PC-3 (cell line): ENCODE results near the gene PUM2. TPM values are rescaled to one million over a fixed set of nuclear protein-coding genes. Genes with fewer than 3 reads are reported as not detected.

ENCODE experiments used
- ATAC-seq: fragments of 200-7000 bp; cut with Tn5 transposase; 2 replicates; pipeline ENCODE4 v1.9.1; 2020; ENCODE audit warnings: mild to moderate bottlenecking, moderate library complexity
- BruUV-seq: library from RNA; stranded (reverse); fragments of 400-500 nt; replicated peaks from 2 replicates; lab custom pipeline; 2021; lab: Mats Ljungman, UMichigan
- CTCF ChIA-PET: fragments of 300-600 bp; sonication (Branson Sonifier 250); formaldehyde crosslinking; loops from one replicate; lab custom pipeline; 2022; ENCODE audit warnings: antibody characterized with exemption; lab: Charles Lee
- POLR2A ChIA-PET: fragments of 300-600 bp; sonication (Branson Sonifier 250); formaldehyde crosslinking; loops from one replicate; lab custom pipeline; 2022; ENCODE audit warnings: antibody characterized with exemption; ENCODE audit not compliant: unreplicated experiment; lab: Charles Lee
- DNase-seq: peaks from one replicate; pipeline ENCODE4 v3.0.0-alpha.2; 2015
- H2AFZ ChIP-seq: fragments of 300-600 bp; sonication (generic); 2 replicates; pipeline ENCODE4 v1.6.0; 2016; ENCODE audit warnings: antibody characterized with exemption, low read length
- H3F3A ChIP-seq: fragments of 300-600 bp; sonication (generic); one replicate; pipeline ENCODE4 v1.6.0; 2017; ENCODE audit warnings: antibody characterized with exemption, low read length, control low read depth, mild to moderate bottlenecking; ENCODE audit not compliant: unreplicated experiment
- H3K27ac ChIP-seq: fragments of 300-600 bp; sonication (generic); 2 replicates; pipeline ENCODE4 v1.5.1; 2016; ENCODE audit warnings: mild to moderate bottlenecking, low read length
- H3K27me3 ChIP-seq: fragments of 300-600 bp; sonication (generic); 2 replicates; pipeline ENCODE4 v1.6.1; 2016; ENCODE audit warnings: low read length, mixed read lengths
- H3K36me3 ChIP-seq: fragments of 300-600 bp; sonication (generic); 2 replicates; pipeline ENCODE4 v1.6.1; 2016; ENCODE audit warnings: low read depth, mixed run types, low read length, mixed read lengths
- H3K4me1 ChIP-seq: fragments of 300-600 bp; sonication (generic); 2 replicates; pipeline ENCODE4 v1.5.1; 2016; ENCODE audit warnings: low read length; ENCODE audit not compliant: insufficient read depth
- H3K4me2 ChIP-seq: fragments of 300-600 bp; sonication (generic); 2 replicates; pipeline ENCODE4 v1.6.0; 2016; ENCODE audit warnings: low read length
- H3K4me3 ChIP-seq: fragments of 300-600 bp; sonication (generic); 2 replicates; pipeline ENCODE4 v1.5.1; 2016; ENCODE audit warnings: mild to moderate bottlenecking, low read length, mixed read lengths
- H3K79me2 ChIP-seq: fragments of 300-600 bp; sonication (generic); 2 replicates; pipeline ENCODE4 v1.6.1; 2017; ENCODE audit warnings: low read length, mixed read lengths
- H3K9ac ChIP-seq: fragments of 300-600 bp; sonication (generic); 2 replicates; pipeline ENCODE4 v1.6.0; 2016; ENCODE audit warnings: mild to moderate bottlenecking, low read length
- H3K9me2 ChIP-seq: fragments of 300-600 bp; sonication (generic); replicated peaks from 2 replicates; pipeline ENCODE4 v1.6.1; 2016; ENCODE audit warnings: mixed run types, low read length, mixed read lengths
- H3K9me3 ChIP-seq: fragments of 300-600 bp; sonication (generic); 2 replicates; pipeline ENCODE4 v1.6.1; 2016; ENCODE audit warnings: low read length, mixed read lengths
- H4K20me1 ChIP-seq: fragments of 300-600 bp; sonication (generic); 2 replicates; pipeline ENCODE4 v1.6.1; 2016; ENCODE audit warnings: low read length, mixed read lengths
- CTCF ChIP-seq: fragments of 300-600 bp; sonication (generic); conservative IDR thresholded peaks from 2 replicates; pipeline ENCODE4 v1.5.1; 2017; ENCODE audit warnings: antibody characterized with exemption, low read depth, mild to moderate bottlenecking, low read length
- EZH2 ChIP-seq: fragments of 300-600 bp; sonication (generic); IDR thresholded peaks from one replicate; pipeline ENCODE4 v1.6.1; 2017; ENCODE audit warnings: antibody characterized with exemption, mild to moderate bottlenecking, low read length; ENCODE audit not compliant: unreplicated experiment
- EZH2phosphoT487 ChIP-seq: fragments of 300-600 bp; sonication (generic); IDR thresholded peaks from 2 replicates; pipeline ENCODE4 v1.6.1; 2018; ENCODE audit warnings: mild to moderate bottlenecking, antibody characterized with exemption, low read length, borderline replicate concordance
- intact Hi-C: fragments of 100-400 bp; cut with micrococcal nuclease; formaldehyde crosslinking; loops from 2 replicates; pipeline ENCODE4 v1.9.0; 2023
- total RNA-seq: library from RNA; depleted of rRNA; stranded (reverse); fragments of >200 nt; gene quantifications from 2 replicates; pipeline ENCODE4 v1.2.3, GENCODE V29; 2014

PUM2 gene
- total RNA-seq, 1 experiment from 2014 or later, result 14.9 TPM

GRCh38 chr2:20201671-20202070 lies 149.0 kb downstream of the PUM2 start:
- intact Hi-C loops, result no loop called here
- H3K4me1 ChIP-seq, result no peaks in the 10 kb centered on the region
- no peak overlapping the region for H2AFZ ChIP-seq
- TSS peak; percentile 60 for BruUV-seq
- peaks cover 6% of the 10 kb centered on the region; the same call in 1 of the 2 replicates for H4K20me1 ChIP-seq
- no peak overlapping the region for H3K4me3 ChIP-seq
- H3K9ac ChIP-seq, result no peak overlapping the region
- ChIA-PET POLR2A (no interaction called here), CTCF (no interaction called here)
- no peaks in the 10 kb centered on the region for H3K27me3 ChIP-seq
- H3K9me2 ChIP-seq, result no peaks in the 10 kb centered on the region
- H3F3A ChIP-seq, result no peaks in the 10 kb centered on the region
- DNase-seq, result no peak
- peaks cover 41% of the 10 kb centered on the region for H3K36me3 ChIP-seq
- no peak overlapping the region for H3K4me2 ChIP-seq
- no peaks in the 10 kb centered on the region for H3K9me3 ChIP-seq
- H3K79me2 ChIP-seq, result peaks cover 10% of the 10 kb centered on the region
- no peak overlapping the region for H3K27ac ChIP-seq
- TF ChIP-seq CTCF (no peak), EZH2 (no peak), EZH2phosphoT487 (no peak)
- no peak for ATAC-seq

DNA sequence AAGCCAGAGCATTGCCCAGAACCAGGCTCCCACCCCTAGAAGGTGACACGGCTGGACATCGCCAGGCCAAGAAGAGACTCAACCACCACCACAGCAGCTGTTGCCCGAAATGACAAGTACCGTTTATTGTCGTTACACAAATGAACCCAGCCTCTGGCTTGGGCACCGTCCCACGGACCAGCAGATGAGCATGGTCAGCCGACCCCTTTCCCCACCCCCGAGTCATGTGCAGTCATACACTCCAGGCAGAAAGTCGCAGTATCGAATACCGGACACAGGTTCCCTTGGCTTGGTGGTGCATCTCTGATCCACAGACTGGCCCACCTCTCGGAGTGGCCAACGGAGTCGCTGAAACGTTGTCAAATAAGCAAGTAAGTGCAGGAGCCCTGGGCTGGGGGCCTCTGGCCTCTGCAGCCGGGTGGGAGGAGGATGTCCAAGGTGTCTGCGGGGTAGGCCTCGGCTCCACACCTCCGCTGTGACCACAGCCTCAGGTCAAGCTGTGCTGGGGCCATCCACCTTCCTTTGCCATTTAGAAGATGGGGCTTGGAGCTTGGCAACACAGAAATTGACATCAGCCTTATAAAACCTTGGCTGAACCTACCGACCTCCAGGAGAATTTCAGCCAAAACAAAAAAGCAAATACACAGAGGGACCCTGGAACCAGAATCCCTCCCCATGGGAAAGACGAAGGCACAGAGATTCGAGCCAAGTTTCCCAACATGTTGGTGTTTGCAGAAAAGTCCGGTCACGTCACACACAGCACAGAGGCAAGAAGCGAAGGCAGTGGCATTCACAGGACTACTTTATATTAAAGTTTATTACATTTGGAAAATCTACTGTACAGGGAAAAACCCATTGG lies 149.7 kb downstream of the PUM2 start:
- ATAC-seq (no peak), DNase-seq (no peak)
- no peak overlapping the region for H2AFZ ChIP-seq
- CTCF ChIA-PET, result no interaction called here
- POLR2A ChIA-PET, result no interaction called here
- H3K9ac ChIP-seq, result no peak overlapping the region
- H3F3A ChIP-seq, result no peaks in the 10 kb centered on the region
- BruUV-seq, result no TSS peak
- no peak overlapping the region for H3K27ac ChIP-seq
- no peak overlapping the region for H3K4me2 ChIP-seq
- peaks cover 39% of the 10 kb centered on the region for H3K36me3 ChIP-seq
- no peaks in the 10 kb centered on the region for H3K9me3 ChIP-seq
- H3K9me2 ChIP-seq, result no peaks in the 10 kb centered on the region
- no peak overlapping the region for H3K4me3 ChIP-seq
- no peaks in the 10 kb centered on the region for H3K4me1 ChIP-seq
- intact Hi-C loops, result no loop called here
- H3K27me3 ChIP-seq, result no peaks in the 10 kb centered on the region
- TF ChIP-seq EZH2phosphoT487 (no peak), CTCF (no peak), EZH2 (no peak)
- H3K79me2 ChIP-seq, result peaks cover 2% of the 10 kb centered on the region; the same call in 1 of the 2 replicates
- no peaks in the 10 kb centered on the region; the same call in 1 of the 2 replicates for H4K20me1 ChIP-seq
